Measurements from ENCODE around the gene MCM5.

DNA sequence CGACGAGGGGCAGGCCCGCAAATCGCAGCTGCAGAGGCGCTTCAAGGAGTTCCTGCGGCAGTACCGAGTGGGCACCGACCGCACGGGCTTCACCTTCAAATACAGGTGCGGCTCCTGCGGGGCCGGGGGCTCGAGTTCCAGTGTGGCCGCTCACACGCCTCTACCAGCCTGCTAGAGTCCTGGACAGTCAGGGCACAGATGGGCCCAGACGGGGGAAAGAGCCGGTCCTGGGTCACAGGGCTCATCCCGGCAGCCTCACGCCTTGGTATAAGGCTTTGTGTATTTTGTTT, 506 bp downstream of the MCM5 start:
- TF ChIP-seq, protein P1, sequence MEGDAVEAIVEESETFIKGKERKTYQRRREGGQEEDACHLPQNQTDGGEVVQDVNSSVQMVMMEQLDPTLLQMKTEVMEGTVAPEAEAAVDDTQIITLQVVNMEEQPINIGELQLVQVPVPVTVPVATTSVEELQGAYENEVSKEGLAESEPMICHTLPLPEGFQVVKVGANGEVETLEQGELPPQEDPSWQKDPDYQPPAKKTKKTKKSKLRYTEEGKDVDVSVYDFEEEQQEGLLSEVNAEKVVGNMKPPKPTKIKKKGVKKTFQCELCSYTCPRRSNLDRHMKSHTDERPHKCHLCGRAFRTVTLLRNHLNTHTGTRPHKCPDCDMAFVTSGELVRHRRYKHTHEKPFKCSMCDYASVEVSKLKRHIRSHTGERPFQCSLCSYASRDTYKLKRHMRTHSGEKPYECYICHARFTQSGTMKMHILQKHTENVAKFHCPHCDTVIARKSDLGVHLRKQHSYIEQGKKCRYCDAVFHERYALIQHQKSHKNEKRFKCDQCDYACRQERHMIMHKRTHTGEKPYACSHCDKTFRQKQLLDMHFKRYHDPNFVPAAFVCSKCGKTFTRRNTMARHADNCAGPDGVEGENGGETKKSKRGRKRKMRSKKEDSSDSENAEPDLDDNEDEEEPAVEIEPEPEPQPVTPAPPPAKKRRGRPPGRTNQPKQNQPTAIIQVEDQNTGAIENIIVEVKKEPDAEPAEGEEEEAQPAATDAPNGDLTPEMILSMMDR (IDR thresholded peaks at IDR 0.05; ENCODE audit: low read depth, low read length, poor library complexity, severe bottlenecking), result no peak
- TF ChIP-seq EZH2phosphoT487 (IDR thresholded peaks at IDR 0.05; ENCODE audit: borderline replicate concordance, low read length), result no peak
